Activated CD4-positive, alpha-beta T cell treated with anti-CD3 and anti-CD28 coated beads, Interleukin-2, amount 50 U/mL, for 16 hours (primary cell): Measurements from ENCODE around the gene QPRT.
"Not testable (repeated sequence)": the region's sequence is repeated elsewhere in the genome, so short reads cannot be mapped to it uniquely, and the experiment has no call there.

Experiments used
- DNase-seq: peaks from one replicate; pipeline ENCODE4 v3.0.0-alpha.2; 2020

QPRT gene

DNA sequence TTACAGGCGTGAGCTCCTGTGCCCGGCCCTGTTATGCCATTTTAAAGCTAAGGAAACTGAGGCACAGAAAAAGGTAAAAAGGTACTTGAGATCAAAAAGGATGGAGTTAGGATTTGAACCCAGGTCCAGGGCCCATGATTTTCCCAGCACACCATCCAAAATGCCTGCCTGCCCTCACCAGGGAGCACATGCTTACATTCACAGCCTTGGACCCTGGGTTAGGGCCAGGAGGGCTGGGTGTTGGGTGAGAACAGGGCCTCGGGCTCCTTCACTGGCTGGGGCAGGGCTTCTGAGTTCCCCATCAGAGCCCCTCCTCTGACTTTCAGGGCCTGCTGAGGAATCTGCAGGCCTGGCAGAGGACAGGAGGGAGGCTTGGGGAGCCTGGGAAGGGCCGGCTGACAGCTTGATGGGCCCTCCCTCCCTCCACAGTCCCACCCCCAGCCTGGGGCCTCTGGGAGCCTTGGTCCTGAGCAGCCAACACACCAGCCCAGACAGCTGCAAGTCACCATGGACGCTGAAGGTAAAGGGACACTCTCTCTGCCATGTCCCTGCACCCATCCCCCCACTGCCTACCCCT lies at the start of gene QPRT:
Gene QPRT, plus strand, starts transcription at position 490 of the 577 bp plus-strand sequence. Its CDS starts 18 bp downstream, at position 508.
- DNase-seq, result no peak

DNA sequence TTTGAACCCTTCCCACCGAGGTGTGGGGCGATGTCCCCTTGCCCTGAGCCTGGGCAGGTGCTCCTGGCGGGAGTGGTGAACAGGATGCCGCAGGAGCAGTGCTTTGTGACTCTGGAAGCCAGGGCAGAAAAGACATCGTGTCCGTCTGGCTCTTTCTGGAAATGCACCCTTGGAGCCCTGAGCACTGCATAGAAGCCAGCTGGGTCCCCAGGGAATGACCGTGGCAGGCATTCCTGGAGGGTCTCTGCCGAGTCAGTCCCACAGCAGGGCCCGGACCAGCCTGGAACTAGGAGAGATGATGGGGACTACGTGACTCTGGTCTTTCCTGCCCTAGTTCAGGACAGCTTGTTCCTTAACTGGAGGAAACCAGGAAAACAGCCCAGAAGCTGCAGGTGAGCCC lies 49.7 kb upstream of the QPRT start:
- not testable (repeated sequence) for DNase-seq

DNA sequence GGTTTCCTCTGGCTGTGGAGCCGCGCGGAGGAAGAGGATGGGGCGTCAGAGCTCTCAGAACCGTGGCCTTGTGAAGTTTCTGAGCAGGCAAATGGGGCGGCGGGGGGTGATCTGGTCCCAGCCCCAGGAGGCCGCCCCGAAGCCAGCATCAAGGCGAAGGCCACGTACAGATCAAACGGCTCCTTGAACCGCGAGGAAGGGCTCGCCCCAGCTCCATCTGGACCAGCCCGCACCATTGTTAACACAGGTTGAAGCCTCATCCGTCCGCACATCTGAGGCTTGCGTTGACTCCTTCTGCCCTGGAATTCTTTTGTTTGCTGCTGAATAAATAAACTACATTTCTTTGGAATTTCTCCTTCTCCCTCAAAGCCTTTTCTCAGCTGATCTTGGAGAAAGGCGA lies 47.3 kb upstream of the QPRT start:
- DNase-seq, result not testable (repeated sequence)

DNA sequence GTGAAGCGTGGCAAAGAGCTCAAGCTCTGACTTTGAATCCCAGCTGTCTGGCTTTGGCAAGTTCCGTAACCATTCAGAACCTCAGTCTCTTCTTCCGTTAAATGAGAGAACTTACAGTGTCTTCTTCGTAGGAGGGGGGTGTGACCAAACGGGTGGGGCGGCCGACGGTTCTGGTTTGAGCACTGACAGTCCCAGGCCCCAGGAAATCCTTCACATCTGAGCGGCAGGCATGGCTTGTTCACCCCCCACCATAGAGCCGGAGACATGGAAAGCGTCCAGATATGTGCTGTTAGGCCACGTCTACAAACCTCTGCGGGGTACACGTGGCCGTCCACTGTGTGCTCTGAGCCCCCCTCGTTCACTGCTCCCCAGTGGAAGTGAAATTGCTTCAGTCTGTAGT lies 43.1 kb upstream of the QPRT start:
- DNase-seq, result not testable (repeated sequence)

DNA sequence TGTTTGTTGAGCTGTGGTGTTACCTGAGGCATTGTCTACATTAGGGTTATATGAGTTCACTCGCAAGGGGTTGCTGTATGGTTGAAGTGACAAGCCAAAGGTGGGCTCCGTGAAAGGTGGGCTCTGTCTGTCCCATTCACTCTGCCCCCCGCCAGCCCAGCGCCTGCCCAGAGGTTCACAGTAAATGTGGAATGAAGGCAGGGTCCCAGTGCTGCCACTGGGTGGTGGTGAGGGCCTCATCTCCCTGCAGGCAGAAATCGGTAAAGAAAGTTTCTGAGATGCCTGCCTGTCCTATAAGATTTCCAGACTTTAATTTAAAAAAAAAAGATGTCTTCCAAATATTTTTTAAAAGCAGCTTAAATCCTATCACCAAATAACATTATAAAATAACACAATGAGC lies 42.6 kb upstream of the QPRT start:
- not testable (repeated sequence) for DNase-seq

DNA sequence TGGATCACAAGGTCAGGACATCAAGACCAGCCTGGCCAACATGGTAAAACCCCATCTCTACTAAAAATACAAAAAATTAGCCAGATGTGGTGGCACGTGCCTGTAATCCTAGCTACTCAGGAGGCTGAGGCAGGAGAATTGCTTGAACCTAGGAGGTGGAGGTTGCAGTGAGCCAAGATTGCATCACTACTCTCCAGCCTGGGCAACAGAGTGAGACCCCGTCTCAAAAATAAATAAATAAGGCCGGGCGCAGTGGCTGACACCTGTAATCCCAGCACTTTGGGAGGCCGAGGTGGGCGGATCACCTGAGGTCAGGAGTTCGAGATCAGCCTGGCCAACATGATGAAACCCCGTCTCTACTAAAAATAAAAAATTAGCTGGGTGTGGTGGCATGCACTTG lies 40.2 kb upstream of the QPRT start:
- DNase-seq, result not testable (repeated sequence)

DNA sequence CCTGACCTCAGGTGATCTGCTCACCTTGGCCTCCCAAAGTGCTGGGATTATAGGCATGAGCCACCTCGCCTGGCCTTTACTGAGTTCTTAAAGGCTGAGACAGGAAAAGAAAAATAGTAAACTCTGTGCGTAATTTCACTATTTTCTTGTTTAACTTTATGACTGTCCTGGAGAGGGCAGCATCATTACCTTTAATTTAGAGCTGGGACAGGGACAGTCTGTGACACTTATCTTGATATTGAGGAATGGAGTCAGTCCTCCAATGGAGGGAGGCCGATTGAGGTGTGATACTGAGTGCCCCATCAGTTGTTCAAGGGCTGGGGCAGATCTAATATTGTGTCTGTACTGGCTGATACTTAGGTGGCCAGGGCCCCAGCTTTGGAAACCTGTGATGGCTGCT lies 37.4 kb upstream of the QPRT start:
- peak; percentile 30 for DNase-seq

DNA sequence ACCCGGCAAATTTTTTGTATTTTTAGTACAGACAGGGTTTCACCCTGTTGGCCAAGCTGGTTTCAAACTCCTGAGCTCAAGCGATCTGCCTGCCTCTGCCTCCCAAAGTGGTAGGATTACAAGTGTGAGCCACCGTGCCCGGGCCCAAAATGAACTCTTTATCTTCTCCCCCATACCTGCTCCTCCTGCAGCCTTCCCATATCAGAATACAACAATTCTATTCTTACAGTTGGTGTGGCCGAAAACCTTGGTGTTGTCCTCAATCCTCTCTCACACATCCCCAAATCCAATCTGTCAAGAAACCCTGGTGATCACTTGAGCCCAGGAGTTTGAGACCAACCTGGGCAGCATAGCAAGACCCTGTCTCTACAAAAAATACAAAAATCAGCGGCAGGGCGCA lies 35.4 kb upstream of the QPRT start:
- DNase-seq, result no peak

DNA sequence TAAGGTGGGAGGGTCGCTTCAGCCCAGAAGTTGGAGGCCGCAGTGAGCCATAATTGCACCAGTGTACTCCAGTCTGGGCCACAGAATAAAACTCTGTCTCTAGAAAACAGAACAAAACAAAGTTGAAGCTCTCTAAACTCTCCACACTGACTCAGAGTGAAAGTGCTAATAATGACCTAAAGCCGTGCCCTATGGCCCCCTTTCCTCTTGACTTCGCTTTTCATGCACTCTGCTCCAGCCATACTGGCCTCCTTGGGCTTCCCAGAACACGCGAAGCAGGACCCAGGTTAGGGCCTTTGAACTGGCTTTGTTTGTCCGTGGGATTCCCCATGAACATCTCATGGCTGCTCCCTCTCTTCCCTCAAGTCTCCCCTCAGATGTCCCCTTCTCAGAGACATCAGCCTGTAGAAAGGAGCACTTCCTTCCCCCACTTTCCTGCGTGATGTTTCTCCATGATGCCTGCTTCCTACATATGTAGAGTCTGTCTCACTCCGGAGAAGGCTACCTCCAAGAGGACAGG lies 34.6 kb upstream of the QPRT start:
- no peak for DNase-seq

DNA sequence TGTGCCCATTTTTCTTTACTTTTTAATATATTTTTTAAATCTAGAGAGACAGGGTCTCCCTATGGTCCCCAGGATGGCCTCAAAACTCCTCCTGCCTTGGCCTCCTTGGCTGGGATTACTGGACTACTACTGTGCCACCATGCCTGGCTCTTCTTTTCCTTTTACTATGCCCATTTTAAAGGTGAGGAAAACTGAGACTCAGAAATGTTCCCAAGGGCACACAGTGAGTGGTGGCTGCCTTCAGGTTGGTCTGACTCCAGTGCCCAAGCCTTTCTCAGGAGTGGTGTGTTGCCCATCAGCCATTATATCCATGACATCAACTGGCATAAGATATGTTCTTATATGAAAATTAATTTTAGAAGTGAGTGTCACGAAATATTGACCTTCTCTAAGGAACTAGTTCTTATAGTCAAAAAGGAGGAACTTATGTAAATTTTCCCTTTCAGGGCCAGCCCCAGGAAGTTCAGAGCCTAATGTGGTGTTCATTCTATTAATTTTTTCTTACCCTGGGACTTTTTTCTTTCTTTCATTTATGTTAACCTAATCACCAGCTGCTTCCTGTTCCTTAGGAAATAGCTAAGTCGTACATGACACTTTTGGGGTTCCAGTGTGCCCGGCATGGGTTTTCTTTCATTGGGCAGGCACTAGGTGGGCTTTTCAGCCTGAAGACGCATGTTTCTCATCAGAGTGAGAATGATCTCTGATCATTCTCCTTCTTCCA lies 33.8 kb upstream of the QPRT start:
- DNase-seq, result no peak

DNA sequence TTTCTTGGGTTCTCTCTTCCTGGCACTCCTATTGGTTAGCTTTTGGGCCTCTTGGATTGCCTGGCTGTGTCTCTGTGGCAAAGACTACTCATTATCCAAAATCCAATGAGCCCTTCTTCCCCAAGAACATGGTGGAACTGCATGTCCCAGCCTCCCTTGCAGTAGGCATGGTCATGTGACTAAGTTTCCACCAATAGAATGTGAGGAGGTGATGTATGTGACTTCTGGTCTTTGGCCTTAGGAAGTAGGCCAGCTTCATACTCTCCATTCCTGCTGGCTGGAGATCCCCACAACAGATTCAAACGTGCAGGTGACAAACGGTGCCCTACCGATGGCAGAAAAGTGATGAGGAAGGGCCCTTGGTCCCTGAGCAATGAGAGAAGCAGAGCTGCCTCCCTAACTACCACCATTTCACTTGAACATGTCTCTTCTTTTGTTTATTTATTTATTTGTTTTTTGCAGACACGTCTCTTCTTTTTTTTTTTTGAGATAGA lies 33.2 kb upstream of the QPRT start:
- DNase-seq, result peak; percentile 43

DNA sequence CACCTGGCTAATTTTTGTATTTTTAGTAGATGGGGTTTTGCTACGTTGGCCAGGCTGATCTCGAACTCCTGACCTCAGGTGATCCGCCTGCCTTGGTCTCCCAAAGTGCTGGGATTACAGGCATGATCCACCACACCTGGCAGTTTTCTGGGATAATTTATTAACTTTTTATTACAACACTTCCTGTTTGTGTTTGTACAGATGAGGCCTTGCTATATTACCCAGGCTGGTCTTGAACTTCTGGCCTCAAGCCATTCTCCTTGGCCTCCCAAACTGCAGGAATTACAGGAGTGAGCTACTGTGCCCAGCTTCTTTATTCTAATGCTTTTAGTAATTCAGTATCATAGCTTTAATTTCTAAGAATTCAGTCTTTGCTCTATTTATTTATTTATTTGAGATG lies 32.0 kb upstream of the QPRT start:
- no peak for DNase-seq

DNA sequence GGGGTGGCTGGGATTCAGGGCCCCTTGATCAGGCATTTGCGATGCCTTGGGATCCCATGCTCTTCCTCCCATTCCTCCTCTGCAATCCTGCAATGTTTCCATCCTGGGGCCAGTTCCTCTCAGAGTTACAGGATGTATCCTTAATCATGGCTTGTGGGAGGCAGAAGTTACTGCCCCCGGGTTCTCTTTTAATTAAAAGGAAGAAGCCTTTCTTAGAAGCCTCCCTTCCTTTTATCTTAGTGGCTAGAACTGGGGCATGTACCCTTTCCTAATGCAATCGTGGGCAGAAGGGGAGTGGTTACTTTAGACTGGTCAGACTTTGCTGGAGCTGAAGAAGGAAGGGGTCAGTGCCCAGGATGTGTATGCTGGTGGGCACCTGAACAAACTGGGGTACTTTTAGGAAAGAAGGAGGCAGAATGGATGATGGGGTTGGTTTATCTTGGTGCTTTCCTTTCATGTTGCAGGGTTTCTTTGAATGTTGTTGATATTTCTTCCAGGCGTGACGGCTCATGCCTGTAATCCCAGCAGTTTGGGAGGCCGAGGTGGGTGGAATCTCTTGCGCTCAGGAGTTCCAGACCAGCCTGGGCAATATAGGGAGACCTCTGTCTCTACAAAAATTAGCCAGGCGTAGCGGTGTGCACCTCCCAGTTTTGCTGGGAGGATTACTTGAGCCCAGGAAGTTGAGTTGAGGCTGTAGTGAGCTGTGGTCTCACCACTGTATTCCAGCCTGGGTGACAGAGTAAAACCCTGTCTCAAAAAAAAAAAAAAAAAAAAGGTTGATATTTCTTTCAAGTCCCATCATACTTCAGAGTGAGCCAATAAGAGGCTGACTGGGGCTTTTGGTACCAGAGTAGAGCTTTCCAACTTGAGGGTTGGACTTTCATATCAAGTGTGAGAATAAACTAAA lies 29.1 kb upstream of the QPRT start:
- DNase-seq, result no peak

DNA sequence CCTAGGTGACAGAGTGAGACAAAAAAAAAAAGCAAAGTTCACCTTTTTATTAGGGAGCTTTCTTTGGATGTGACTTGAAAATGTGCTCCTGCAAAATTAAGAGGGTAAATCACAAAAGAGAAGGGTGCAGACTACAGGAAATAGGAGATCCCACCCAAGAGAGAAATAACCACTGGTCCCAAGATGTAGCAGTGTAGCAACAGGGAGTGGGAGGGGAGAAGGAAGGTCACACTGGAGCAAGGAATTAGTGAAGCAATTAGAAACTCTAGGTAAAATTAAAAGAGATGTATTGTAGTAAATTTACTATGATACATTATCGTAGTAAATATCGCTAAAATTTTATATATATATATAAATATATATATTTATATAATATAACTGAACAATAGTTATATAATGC lies 28.2 kb upstream of the QPRT start:
- no peak for DNase-seq

DNA sequence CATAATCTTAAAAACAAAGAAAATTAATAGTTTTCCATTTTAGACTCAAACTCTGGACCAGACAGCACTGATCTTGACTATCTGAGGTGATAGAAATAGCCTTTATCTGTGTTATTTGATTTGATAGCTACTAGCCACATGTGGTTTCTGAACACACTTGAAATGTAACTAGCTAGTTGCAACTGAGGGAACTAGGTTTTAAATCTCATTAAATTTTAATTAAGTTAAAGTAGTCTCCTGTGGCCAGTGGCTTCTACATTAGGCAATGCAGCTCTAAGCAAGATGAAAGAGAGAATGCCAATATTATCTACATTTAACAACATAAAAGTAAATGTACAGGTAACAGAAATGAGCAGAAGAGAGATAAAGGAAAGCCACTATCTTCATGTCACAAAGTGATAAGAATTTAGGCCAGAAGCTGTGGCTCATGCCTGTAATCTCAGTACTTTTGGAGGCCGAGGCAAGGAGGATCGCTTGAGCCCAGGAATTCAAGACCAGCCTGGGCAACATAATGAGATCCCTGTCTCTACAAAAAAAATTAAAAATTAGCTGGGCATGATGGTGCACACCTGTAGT lies 27.1 kb upstream of the QPRT start:
- DNase-seq, result no peak

DNA sequence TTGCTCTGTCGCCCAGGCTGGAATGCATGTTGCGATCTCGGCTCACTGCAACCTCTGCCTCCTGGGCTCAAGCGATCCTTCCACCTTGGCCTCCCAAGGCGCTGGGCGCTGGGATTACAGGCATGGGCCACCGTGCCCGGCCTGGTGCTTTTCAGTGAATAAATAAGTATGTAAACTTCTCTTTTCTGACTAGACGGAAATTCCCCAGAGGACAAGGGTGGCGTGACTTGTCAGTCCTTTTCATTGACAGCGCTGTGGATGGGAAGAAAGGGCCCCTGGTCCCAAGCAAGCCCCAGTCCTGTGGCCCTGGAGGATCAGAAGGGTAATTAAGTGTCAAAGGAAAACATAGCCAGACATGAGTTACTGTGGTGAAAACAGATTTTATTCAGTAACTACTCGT lies 25.5 kb upstream of the QPRT start:
- DNase-seq, result no peak

DNA sequence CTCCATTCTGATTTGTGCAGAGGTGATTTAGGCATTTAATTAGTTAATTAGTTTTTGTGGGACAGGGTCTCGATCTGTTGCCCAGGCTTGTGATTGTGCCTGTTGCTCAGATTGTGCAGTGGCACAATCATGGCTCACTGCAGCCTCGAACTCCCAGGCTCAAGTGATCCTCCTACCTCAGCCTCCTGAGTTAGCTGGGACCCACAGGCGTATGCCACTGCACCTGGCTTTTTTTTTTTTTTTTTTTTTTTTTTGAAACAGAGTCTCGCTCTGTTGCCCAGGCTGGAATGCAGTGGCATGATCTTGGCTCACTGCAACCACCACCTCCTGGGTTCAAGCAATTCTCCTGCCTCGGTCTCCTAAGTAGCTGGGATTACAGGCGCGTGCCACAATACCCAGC lies 25.1 kb upstream of the QPRT start:
- not testable (repeated sequence) for DNase-seq

DNA sequence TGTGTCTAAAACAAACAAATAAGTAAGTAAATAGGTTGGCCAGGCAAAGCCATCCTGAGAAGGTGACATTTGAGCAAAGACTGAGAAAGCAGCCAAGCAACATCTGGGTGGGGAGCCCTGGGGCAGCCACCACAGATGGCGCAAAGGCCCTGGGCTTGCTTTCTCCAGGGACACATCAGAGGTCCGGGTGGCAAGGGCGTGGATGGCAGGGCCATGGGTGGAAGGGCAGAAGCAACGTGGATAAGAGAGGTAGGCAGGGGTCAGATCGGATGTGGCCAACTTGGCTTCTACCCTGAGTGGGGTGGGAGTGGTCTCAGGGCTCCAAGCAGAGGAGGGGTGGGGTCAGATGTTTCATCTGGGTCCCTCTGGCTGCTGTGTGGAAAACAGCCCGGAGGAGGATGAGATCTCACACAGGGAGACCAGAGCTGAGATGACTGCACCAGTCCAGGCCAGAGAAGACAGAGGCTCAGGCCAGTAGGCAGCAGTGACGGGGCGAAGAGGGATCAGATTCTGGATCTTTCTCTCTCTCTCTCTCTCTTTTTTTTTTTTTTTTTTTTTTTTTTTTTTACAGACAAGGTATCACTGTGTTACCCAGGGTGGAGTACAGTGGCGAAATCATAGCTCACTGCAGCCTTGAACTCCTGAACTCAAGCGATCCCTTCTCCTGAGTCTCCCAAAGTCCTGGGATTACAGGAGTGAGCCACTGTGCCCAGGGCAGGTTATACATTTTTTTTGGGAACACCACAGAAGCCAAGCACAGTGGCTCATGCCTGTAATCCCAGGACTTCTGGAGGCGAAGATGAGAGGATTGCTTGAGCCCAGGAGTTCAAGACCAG lies 22.1 kb upstream of the QPRT start:
- no peak for DNase-seq

DNA sequence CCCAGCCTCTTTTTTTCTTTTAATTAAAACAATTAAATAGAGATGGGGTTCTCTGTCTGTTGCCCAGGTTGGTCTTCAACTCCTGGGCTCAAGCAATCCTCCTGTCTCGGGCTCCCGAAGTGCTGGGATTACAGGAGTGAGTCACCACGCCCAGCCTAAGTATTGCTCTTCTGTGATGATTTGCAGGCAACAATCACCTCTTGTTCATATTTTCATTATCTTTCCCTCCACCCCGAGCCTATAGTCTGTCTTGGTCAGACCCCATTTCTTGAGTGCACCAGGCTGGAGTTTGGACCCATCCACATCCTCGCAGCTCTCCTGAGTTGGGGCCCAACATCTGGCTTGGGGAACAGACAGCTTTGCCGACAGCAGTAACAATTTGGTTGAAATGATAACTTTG lies 20.3 kb upstream of the QPRT start:
- no peak for DNase-seq

DNA sequence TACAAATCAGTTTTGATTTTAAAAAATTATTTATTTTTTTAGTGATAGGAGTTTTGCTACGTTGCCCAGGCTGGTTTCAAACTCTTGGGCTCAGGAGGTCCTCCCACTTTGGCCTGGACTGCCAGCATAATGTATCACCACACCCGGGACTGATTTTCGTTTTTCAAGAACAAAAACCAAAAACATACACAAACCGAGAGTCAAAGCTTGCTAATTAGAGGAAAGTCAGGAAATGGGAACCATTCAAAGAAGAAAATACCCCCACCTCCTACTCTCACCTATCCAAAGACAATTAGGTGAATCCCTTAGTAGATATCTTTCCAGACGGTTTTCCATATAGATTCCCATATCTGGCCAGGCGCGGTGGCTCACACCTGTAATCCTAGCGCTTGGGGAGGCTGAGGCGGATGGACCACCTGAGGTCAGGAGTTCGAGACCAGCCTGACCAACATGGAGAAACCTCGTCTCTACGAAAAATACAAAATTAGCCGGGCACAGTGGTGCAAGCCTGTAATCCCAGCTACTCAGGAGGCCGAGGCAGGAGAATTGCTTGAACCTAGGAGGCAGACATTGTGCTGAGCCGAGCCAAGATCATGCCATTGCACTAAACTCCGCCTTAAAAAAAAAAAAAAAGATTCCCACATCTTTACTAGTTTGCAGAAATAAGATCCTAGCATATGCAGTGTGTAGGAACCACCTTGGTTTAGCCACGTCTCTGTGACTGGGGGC lies 16.8 kb upstream of the QPRT start:
- peak; percentile 54 for DNase-seq

DNA sequence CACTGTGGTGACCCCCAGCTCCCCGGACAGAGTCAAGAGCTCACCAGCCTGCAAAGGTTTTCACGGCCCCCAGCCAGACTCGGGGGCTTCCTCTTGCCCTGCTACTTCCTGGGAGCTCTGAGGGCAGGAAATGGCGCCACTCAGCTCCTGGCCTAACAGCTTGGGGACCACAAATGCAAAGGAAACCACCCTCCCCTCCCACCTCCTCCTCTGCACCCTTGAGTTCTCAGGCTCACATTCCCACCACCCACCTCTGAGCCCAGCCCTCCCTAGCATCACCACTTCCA lies 16.3 kb upstream of the QPRT start:
- DNase-seq, result peak; percentile 68
